Choroid plexus epithelial cell (primary cell): ENCODE results near the gene FAU.

Experiments used
- DNase-seq: peaks from one replicate; pipeline ENCODE4 v3.0.0-alpha.2; 2010; ENCODE audit warnings: low read depth
- H3K4me3 ChIP-seq: 2 replicates; pipeline ENCODE4 v1.5.1; 2011; ENCODE audit warnings: low read depth, mild to moderate bottlenecking, control low read depth, low read length, moderate library complexity
- CTCF ChIP-seq: conservative IDR thresholded peaks from 2 replicates; pipeline ENCODE4 v1.5.1; 2011; ENCODE audit warnings: low read depth, mild to moderate bottlenecking, control low read depth, inconsistent platforms, low read length, moderate library complexity

Gene FAU

GRCh38 chr11:65108469-65109123 is 13.3 kb downstream of the FAU start:
- no peak for TF ChIP-seq CTCF
- DNase-seq, result no peak
- no peak overlapping the region for H3K4me3 ChIP-seq

- no peak for DNase-seq
- no peak overlapping the region for H3K4me3 ChIP-seq
- no peak for TF ChIP-seq CTCF
Observed at GRCh38 chr11:65107751-65108468, 14.0 kb downstream of the FAU start.

GRCh38 chr11:65107078-65107477 is 14.9 kb downstream of the FAU start:
- no peak overlapping the region for H3K4me3 ChIP-seq
- TF ChIP-seq CTCF, result no peak
- no peak for DNase-seq

GRCh38 chr11:65104628-65105027 is 17.3 kb downstream of the FAU start:
- TF ChIP-seq CTCF, result no peak
- DNase-seq, result no peak
- no peak overlapping the region for H3K4me3 ChIP-seq

GRCh38 chr11:65103476-65103875 is 18.5 kb downstream of the FAU start:
- no peak for TF ChIP-seq CTCF
- no peak for DNase-seq
- no peak overlapping the region for H3K4me3 ChIP-seq

- DNase-seq, result no peak
- TF ChIP-seq CTCF, result no peak
- no peak overlapping the region for H3K4me3 ChIP-seq
Observed at GRCh38 chr11:65102142-65103095, 19.5 kb downstream of the FAU start.
